ENCODE results near the gene AZI2. TPM values are rescaled to one million over a fixed set of nuclear protein-coding genes. Genes with fewer than 3 reads are reported as not detected.

The AZI2 gene
- polyA plus RNA-seq, 1 donor (not counting 4 experiments of a cell fraction or from before 2014, with no cell fraction given): 81.8 TPM

- no peaks in the 10 kb centered on the region for H3K9me3 ChIP-seq (ENCODE audit: control insufficient read depth, low read depth, low read length)
- TF ChIP-seq EZH2 (IDR thresholded peaks at IDR 0.05; ENCODE audit: low read length) (no peak), CTCF (optimal IDR thresholded peaks at IDR 0.05 in 1 of 3, IDR thresholded peaks at IDR 0.05 in 1 of 3, conservative IDR thresholded peaks at IDR 0.05 in 1 of 3; ENCODE audit: extremely low read depth in 1 of 3, insufficient read depth in 2 of 3, low read length in 3 of 3) (no peak)
- H4K20me1 ChIP-seq (ENCODE audit: control insufficient read depth, extremely low read depth, insufficient read depth, low read length): peaks cover 2% of the 10 kb centered on the region
- H3K36me3 ChIP-seq (ENCODE audit: control insufficient read depth in 2 of 2, extremely low read depth in 1 of 2, insufficient read depth in 2 of 2, low read length in 2 of 2): no peaks in the 10 kb centered on the region
- no peak overlapping the region for H3K4me3 ChIP-seq (ENCODE audit: control insufficient read depth in 2 of 3, extremely low read depth in 1 of 3, insufficient read depth in 2 of 3, low read depth in 1 of 3, low read length in 3 of 3)
- no peak overlapping the region for H2AFZ ChIP-seq (ENCODE audit: control insufficient read depth, low read length)
- FAIRE-seq (no peak), DNase-seq (ENCODE audit: low read depth, low spot score) (no peak)
- dilution Hi-C loops (cut with MboI; ENCODE audit: extremely low pct_ligation_motif_present, low sequenced_read_pairs): no loop called here
- no peak overlapping the region for H3K27ac ChIP-seq (ENCODE audit: control insufficient read depth, insufficient read depth, low read length)
- H3K27me3 ChIP-seq (ENCODE audit: control insufficient read depth, extremely low read depth, insufficient read depth, low read length): no peaks in the 10 kb centered on the region
- H3K4me2 ChIP-seq (ENCODE audit: control insufficient read depth, extremely low read depth, insufficient read depth, low read depth, low read length): peak overlapping the region; percentile 63
- H3K9me1 ChIP-seq (ENCODE audit: control insufficient read depth, extremely low read depth, insufficient read depth, low read length): peaks cover 2% of the 10 kb centered on the region
- peaks cover 22% of the 10 kb centered on the region for H3K4me1 ChIP-seq (ENCODE audit: control insufficient read depth, extremely low read depth, insufficient read depth, low read length)
- H3K9ac ChIP-seq (ENCODE audit: control insufficient read depth, extremely low read depth, insufficient read depth, low read length): no peak overlapping the region
- H3K79me2 ChIP-seq (ENCODE audit: control insufficient read depth, insufficient read depth, low read length): peaks cover 66% of the 10 kb centered on the region
Observed at GRCh38 chr3:28343144-28343543, 5.5 kb downstream of the AZI2 start.

- Histone ChIP-seq H3K4me3 (ENCODE audit: control insufficient read depth in 2 of 3, extremely low read depth in 1 of 3, insufficient read depth in 2 of 3, low read depth in 1 of 3, low read length in 3 of 3) (no peak overlapping the region), H3K9ac (ENCODE audit: control insufficient read depth, extremely low read depth, insufficient read depth, low read length) (no peak overlapping the region), H4K20me1 (ENCODE audit: control insufficient read depth, extremely low read depth, insufficient read depth, low read length) (peaks cover 2% of the 10 kb centered on the region), H3K36me3 (ENCODE audit: control insufficient read depth in 2 of 2, extremely low read depth in 1 of 2, insufficient read depth in 2 of 2, low read length in 2 of 2) (peaks cover 3 to 13% of the 10 kb centered on the region in 2 experiments), H3K9me1 (ENCODE audit: control insufficient read depth, extremely low read depth, insufficient read depth, low read length) (peaks cover 2% of the 10 kb centered on the region), H2AFZ (ENCODE audit: control insufficient read depth, low read length) (no peak overlapping the region), H3K27ac (ENCODE audit: control insufficient read depth, insufficient read depth, low read length) (no peak overlapping the region), H3K9me3 (ENCODE audit: control insufficient read depth, low read depth, low read length) (no peaks in the 10 kb centered on the region), H3K27me3 (ENCODE audit: control insufficient read depth, extremely low read depth, insufficient read depth, low read length) (no peaks in the 10 kb centered on the region), H3K4me2 (ENCODE audit: control insufficient read depth, extremely low read depth, insufficient read depth, low read depth, low read length) (no peak overlapping the region), H3K4me1 (ENCODE audit: control insufficient read depth, extremely low read depth, insufficient read depth, low read length) (peaks cover 2% of the 10 kb centered on the region), H3K79me2 (ENCODE audit: control insufficient read depth, insufficient read depth, low read length) (peaks cover 13% of the 10 kb centered on the region)
- FAIRE-seq (no peak), DNase-seq (ENCODE audit: low read depth, low spot score) (no peak)
- dilution Hi-C loops (cut with MboI; ENCODE audit: extremely low pct_ligation_motif_present, low sequenced_read_pairs): no loop called here
- TF ChIP-seq EZH2 (IDR thresholded peaks at IDR 0.05; ENCODE audit: low read length): no peak
- no peak for TF ChIP-seq CTCF (optimal IDR thresholded peaks at IDR 0.05 in 1 of 3, IDR thresholded peaks at IDR 0.05 in 1 of 3, conservative IDR thresholded peaks at IDR 0.05 in 1 of 3; ENCODE audit: extremely low read depth in 1 of 3, insufficient read depth in 2 of 3, low read length in 3 of 3)
Observed at GRCh38 chr3:28337230-28337629, 11.4 kb downstream of the AZI2 start.

All from keratinocyte (primary cell).